SU-DHL-6 (cell line): ENCODE measurements around the gene BTBD9.

ENCODE experiments used
- H2AFZ ChIP-seq: fragments of 200-600 bp; sonication (generic); 2 replicates; pipeline ENCODE4 v1.6.1; 2014; ENCODE audit warnings: low read depth, mild to moderate bottlenecking, moderate library complexity, mixed read lengths, antibody characterized with exemption, low read length; ENCODE audit not compliant: severe bottlenecking
- H3F3A ChIP-seq: fragments of 200-600 bp; shearing (Covaris generic); 2 replicates; pipeline ENCODE4 v1.6.0; 2016; ENCODE audit warnings: antibody characterized with exemption, mild to moderate bottlenecking; ENCODE audit not compliant: insufficient read depth
- H3K27ac ChIP-seq: fragments of 200-600 bp; sonication (generic); 2 replicates; pipeline ENCODE4 v1.5.1; 2016; ENCODE audit warnings: low read depth, mild to moderate bottlenecking, low read length, moderate library complexity, mixed read lengths
- H3K27me3 ChIP-seq: fragments of 200-600 bp; sonication (generic), shearing (Covaris generic); 2 replicates; pipeline ENCODE4 v1.6.0; 2014; ENCODE audit warnings: mild to moderate bottlenecking, low read length
- H3K36me3 ChIP-seq: fragments of 200-600 bp; sonication (generic); 2 replicates; pipeline ENCODE4 v1.6.1; 2014; ENCODE audit warnings: mild to moderate bottlenecking, low read length, mixed read lengths
- H3K4me2 ChIP-seq: fragments of 300-600, 200-600 bp; shearing (Covaris generic), sonication (generic); 2 replicates; pipeline ENCODE4 v1.6.0; 2014; ENCODE audit warnings: low read length, low read depth, mild to moderate bottlenecking; ENCODE audit not compliant: poor library complexity, severe bottlenecking
- H3K4me3 ChIP-seq: fragments of 200-600 bp; sonication (generic); 2 replicates; pipeline ENCODE4 v1.5.1; 2014; ENCODE audit warnings: antibody characterized with exemption, low read length, mild to moderate bottlenecking, mixed read lengths; ENCODE audit not compliant: insufficient read depth, poor library complexity, severe bottlenecking
- H3K79me2 ChIP-seq: fragments of 200-600 bp; sonication (generic); 2 replicates; pipeline ENCODE4 v1.6.1; 2014; ENCODE audit warnings: mild to moderate bottlenecking, low read length, moderate library complexity; ENCODE audit not compliant: insufficient read depth
- H3K9ac ChIP-seq: fragments of 200-600 bp; sonication (generic); 2 replicates; pipeline ENCODE4 v1.7.0; 2014; ENCODE audit warnings: mild to moderate bottlenecking, low read length
- H3K9me2 ChIP-seq: fragments of 200-600 bp; sonication (generic); replicated peaks from 2 replicates; pipeline ENCODE4 v1.6.1; 2014; ENCODE audit warnings: low read length; ENCODE audit not compliant: insufficient read depth
- H3K9me3 ChIP-seq: fragments of 200-600 bp; sonication (generic); 2 replicates; pipeline ENCODE4 v1.6.1; 2014; ENCODE audit warnings: low read length, mixed read lengths; ENCODE audit not compliant: insufficient read depth
- H4K20me1 ChIP-seq: fragments of 200-600 bp; sonication (generic); 2 replicates; pipeline ENCODE4 v1.6.1; 2014; ENCODE audit warnings: low read depth, mild to moderate bottlenecking, antibody characterized with exemption, low read length, moderate library complexity, mixed read lengths
- CTCF ChIP-seq: fragments of 200-600 bp; sonication (generic); IDR thresholded peaks from one replicate; pipeline ENCODE4 v1.5.1; 2017; ENCODE audit warnings: antibody characterized with exemption, mild to moderate bottlenecking, low read length, moderate library complexity; ENCODE audit not compliant: insufficient read depth, poor library complexity, severe bottlenecking
- EZH2phosphoT487 ChIP-seq: fragments of 200-600 bp; sonication (generic), shearing (Covaris generic); conservative IDR thresholded peaks from 2 replicates; pipeline ENCODE4 v1.6.1; 2018; ENCODE audit warnings: mild to moderate bottlenecking, antibody characterized with exemption, low read length, moderate library complexity, mixed read lengths

BTBD9 gene

GRCh38 chr6:38375937-38376336 lies 263.8 kb downstream of the BTBD9 start:
- Histone ChIP-seq H2AFZ (no peak overlapping the region), H3K79me2 (no peaks in the 10 kb centered on the region), H4K20me1 (peaks cover 5% of the 10 kb centered on the region; the same call in 1 of the 2 replicates), H3K4me2 (no peak overlapping the region), H3F3A (no peaks in the 10 kb centered on the region), H3K27me3 (no peaks in the 10 kb centered on the region), H3K36me3 (no peaks in the 10 kb centered on the region), H3K4me3 (no peak overlapping the region), H3K9me2 (no peaks in the 10 kb centered on the region), H3K9me3 (no peaks in the 10 kb centered on the region), H3K27ac (no peak overlapping the region), H3K9ac (no peak overlapping the region)
- TF ChIP-seq CTCF (no peak), EZH2phosphoT487 (no peak)

- no peaks in the 10 kb centered on the region for H3K79me2 ChIP-seq
- H3K9me3 ChIP-seq = no peaks in the 10 kb centered on the region
- no peaks in the 10 kb centered on the region for H3K36me3 ChIP-seq
- peaks cover 3% of the 10 kb centered on the region; the same call in 1 of the 2 replicates for H4K20me1 ChIP-seq
- no peak overlapping the region for H3K4me2 ChIP-seq
- no peak for TF ChIP-seq EZH2phosphoT487
- no peak for TF ChIP-seq CTCF
- H3F3A ChIP-seq = no peaks in the 10 kb centered on the region
- no peak overlapping the region for H3K9ac ChIP-seq
- H3K9me2 ChIP-seq = no peaks in the 10 kb centered on the region
- H2AFZ ChIP-seq = no peak overlapping the region
- H3K27me3 ChIP-seq = no peaks in the 10 kb centered on the region
- H3K4me3 ChIP-seq = no peak overlapping the region
- no peak overlapping the region for H3K27ac ChIP-seq
Observed at GRCh38 chr6:38375341-38375740, 264.4 kb downstream of the BTBD9 start.

GRCh38 chr6:38371881-38372280 lies 267.8 kb downstream of the BTBD9 start:
- peaks cover 3% of the 10 kb centered on the region; the same call in 1 of the 2 replicates for H4K20me1 ChIP-seq
- no peaks in the 10 kb centered on the region for H3K27me3 ChIP-seq
- TF ChIP-seq EZH2phosphoT487 = no peak
- TF ChIP-seq CTCF = no peak
- H3K9ac ChIP-seq = no peak overlapping the region
- H3K9me3 ChIP-seq = no peaks in the 10 kb centered on the region
- H3K36me3 ChIP-seq = no peaks in the 10 kb centered on the region
- no peaks in the 10 kb centered on the region for H3K79me2 ChIP-seq
- H2AFZ ChIP-seq = no peak overlapping the region
- no peak overlapping the region for H3K4me2 ChIP-seq
- H3K27ac ChIP-seq = no peak overlapping the region
- H3K4me3 ChIP-seq = no peak overlapping the region
- no peaks in the 10 kb centered on the region for H3K9me2 ChIP-seq
- H3F3A ChIP-seq = no peaks in the 10 kb centered on the region
